Left lung (tissue), 10 donors: ENCODE measurements around the gene SMARCD2. TPM values are rescaled to one million over a fixed set of nuclear protein-coding genes. Genes with fewer than 3 reads are reported as not detected.

Experiments
- ATAC-seq: fragments of 200-7000 bp; cut with Tn5 transposase; one replicate; pipeline ENCODE4 v1.9.1; 2020; ENCODE audit warnings: moderate library complexity
- DNase-seq, 4 donors: peaks; one replicate each; pipeline ENCODE4 v3.0.0-alpha.2; 2013 to 2020
- H3K27ac ChIP-seq, 2 donors: fragments of 200-600 bp; sonication (generic) in 1 of 2; one replicate each; pipeline versions ENCODE4 v1.5.0 to v1.8.0; 2020 to 2021
- H3K27me3 ChIP-seq, 2 donors: fragments of 200-600 bp; sonication (generic) in 1 of 2; one replicate each; pipeline versions ENCODE4 v1.5.0 to v1.8.0; 2020 to 2021
- H3K36me3 ChIP-seq, 2 donors: fragments of 200-600 bp; sonication (generic) in 1 of 2; one replicate each; pipeline versions ENCODE4 v1.5.0 to v1.8.0; 2020 to 2021
- H3K4me1 ChIP-seq, 2 donors: fragments of 200-600 bp; one replicate each; pipeline ENCODE4 v1.8.0; 2021
- H3K4me3 ChIP-seq, 2 donors: fragments of 200-600 bp; sonication (generic) in 1 of 2; one replicate each; pipeline versions ENCODE4 v1.5.0 to v1.8.0; 2020 to 2021; ENCODE audit warnings: mild to moderate bottlenecking in 1 of 2
- H3K9me3 ChIP-seq, 2 donors: fragments of 200-600 bp; sonication (generic) in 1 of 2; one replicate each; pipeline versions ENCODE4 v1.5.0 to v1.8.0; 2020 to 2021
- intact Hi-C, 2 donors: fragments of 100-400 bp; cut with DNase I; formaldehyde crosslinking; loops; one replicate each; pipeline versions ENCODE4 v1.11.2 to v1.14.2; 2022
- polyA plus RNA-seq, 6 donors: library from polyadenylated mRNA; unstranded; fragments of 120-200 nt; gene quantifications; one replicate each; pipeline ENCODE4 v1.2.1, GENCODE V29; 2013; ENCODE audit not compliant: insufficient read length in 6 of 6
- total RNA-seq, 2 donors: library from RNA; stranded (reverse); fragmentation: NEBNext Ultra II Directional; extraction: Animal tissue kit (Norgen Biotek cat#: 25700); gene quantifications; one replicate each; pipeline ENCODE4 v1.2.1, GENCODE V29; 2021
- TF ChIP-seq, protein P1 (sequence below), 2 donors: fragments of 200-600 bp; sonication (generic) in 1 of 2; IDR thresholded peaks; one replicate each; pipeline versions ENCODE4 v1.5.0 to v1.8.0; 2021; ENCODE audit warnings: antibody characterized with exemption in 2 of 2
- donor health status: DM: no; HTN: yes; CAD: no.
- donor health status: DM: no; HTN: no; CAD: no.

Gene SMARCD2
- total and polyA plus RNA-seq, 8 donors, result 59.2 to 147 (median 125) TPM

DNA sequence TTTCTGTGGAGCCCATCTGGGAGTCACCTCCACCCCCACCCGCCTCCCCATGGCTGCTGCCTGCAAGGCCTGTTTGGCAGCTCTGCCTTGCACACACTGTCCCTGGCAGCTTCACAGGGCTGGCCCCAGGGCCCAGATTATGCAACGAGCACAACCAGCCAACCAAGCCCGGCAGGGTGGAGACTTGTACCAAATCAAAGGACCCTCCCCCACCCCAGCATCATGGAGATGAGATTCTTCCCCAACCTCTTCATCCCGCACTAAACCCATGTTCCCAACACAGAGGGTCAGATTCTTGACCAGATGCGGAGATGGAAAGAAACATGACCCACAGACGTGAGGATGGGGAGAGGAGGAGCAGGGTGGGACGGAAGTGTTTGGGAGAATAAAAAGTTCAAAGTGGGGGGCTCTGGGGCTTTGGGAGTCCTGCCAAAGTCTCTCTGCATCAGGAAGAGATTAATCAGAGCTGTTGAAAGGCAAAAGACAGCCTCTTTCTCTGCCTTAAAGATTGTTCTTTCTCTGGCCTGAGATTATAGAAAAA lies 3.8 kb downstream of the SMARCD2 start:
- no peaks in the 10 kb centered on the region for H3K27me3 ChIP-seq
- H3K4me1 ChIP-seq, result peaks cover 28 to 65% of the 10 kb centered on the region in 2 donors
- peak; percentile 76 to 90 (median 86) for DNase-seq
- no peaks in the 10 kb centered on the region for H3K9me3 ChIP-seq
- intact Hi-C loops, result no loop called here
- ATAC-seq, result peak; percentile 27
- H3K36me3 ChIP-seq, result peaks cover 0 to 39% of the 10 kb centered on the region in 2 donors
- H3K4me3 ChIP-seq, result peak overlapping the region in 1 of 2 donors; percentile 19
- TF ChIP-seq, protein P1, sequence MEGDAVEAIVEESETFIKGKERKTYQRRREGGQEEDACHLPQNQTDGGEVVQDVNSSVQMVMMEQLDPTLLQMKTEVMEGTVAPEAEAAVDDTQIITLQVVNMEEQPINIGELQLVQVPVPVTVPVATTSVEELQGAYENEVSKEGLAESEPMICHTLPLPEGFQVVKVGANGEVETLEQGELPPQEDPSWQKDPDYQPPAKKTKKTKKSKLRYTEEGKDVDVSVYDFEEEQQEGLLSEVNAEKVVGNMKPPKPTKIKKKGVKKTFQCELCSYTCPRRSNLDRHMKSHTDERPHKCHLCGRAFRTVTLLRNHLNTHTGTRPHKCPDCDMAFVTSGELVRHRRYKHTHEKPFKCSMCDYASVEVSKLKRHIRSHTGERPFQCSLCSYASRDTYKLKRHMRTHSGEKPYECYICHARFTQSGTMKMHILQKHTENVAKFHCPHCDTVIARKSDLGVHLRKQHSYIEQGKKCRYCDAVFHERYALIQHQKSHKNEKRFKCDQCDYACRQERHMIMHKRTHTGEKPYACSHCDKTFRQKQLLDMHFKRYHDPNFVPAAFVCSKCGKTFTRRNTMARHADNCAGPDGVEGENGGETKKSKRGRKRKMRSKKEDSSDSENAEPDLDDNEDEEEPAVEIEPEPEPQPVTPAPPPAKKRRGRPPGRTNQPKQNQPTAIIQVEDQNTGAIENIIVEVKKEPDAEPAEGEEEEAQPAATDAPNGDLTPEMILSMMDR (IDR thresholded peaks at IDR 0.05), result no peak
- H3K27ac ChIP-seq, result peak overlapping the region; percentile 93

DNA sequence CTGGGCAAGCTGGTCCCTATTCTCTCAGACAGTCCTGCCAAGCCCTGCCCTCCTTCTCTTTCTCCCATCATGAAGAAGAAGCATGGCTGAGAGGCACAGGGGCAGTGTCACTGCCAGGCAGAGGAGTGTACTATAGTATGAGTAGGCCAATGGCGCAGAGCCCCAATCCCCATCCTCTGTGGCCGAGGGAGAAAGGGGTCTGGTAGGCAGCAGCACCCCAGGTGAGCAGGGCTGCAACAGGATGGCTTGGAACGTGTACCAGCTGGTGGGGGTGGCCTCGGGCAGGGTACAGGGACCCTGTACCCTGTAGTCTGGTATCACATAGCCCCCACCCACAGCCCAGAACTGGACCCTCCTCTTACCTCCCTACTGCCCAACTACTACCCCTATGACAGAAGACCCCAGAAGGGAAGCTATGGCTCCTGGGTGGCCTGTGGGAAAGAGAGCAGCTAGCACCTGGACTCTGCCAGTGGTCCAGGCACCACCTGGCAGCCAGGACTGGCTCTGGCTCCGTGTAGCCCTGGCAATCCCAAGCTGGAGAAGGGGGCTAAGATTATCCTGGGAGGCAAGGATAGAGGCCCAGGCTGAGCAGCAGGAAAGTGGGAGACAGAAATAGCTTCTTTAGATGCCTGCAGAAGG lies 4.4 kb downstream of the SMARCD2 start:
- H3K4me3 ChIP-seq, result no peak overlapping the region
- TF ChIP-seq, protein P1 (IDR thresholded peaks at IDR 0.05), result no peak
- peaks cover 28 to 60% of the 10 kb centered on the region in 2 donors for H3K4me1 ChIP-seq
- no peak for DNase-seq
- ATAC-seq, result no peak
- peaks cover 0 to 45% of the 10 kb centered on the region in 2 donors for H3K36me3 ChIP-seq
- H3K9me3 ChIP-seq, result no peaks in the 10 kb centered on the region
- intact Hi-C loops, result no loop called here
- H3K27ac ChIP-seq, result peak overlapping the region; percentile 93
- H3K27me3 ChIP-seq, result no peaks in the 10 kb centered on the region

- H3K4me1 ChIP-seq, result peaks cover 28 to 60% of the 10 kb centered on the region in 2 donors
- no peaks in the 10 kb centered on the region for H3K9me3 ChIP-seq
- intact Hi-C loops, result no loop called here
- H3K4me3 ChIP-seq, result no peak overlapping the region
- ATAC-seq, result no peak
- H3K27ac ChIP-seq, result peak overlapping the region in 1 of 2 donors; percentile 93
- TF ChIP-seq, protein P1 (IDR thresholded peaks at IDR 0.05), result no peak
- H3K36me3 ChIP-seq, result peaks cover 0 to 51% of the 10 kb centered on the region in 2 donors
- no peak for DNase-seq
- H3K27me3 ChIP-seq, result no peaks in the 10 kb centered on the region
Measured at GRCh38 chr17:63837480-63837879, 5.0 kb downstream of the SMARCD2 start.

- Histone ChIP-seq H3K36me3 (peaks cover 0 to 58% of the 10 kb centered on the region in 2 donors), H3K9me3 (no peaks in the 10 kb centered on the region), H3K27me3 (no peaks in the 10 kb centered on the region), H3K27ac (no peak overlapping the region), H3K4me1 (peaks cover 28 to 59% of the 10 kb centered on the region in 2 donors), H3K4me3 (no peak overlapping the region)
- TF ChIP-seq, protein P1 (IDR thresholded peaks at IDR 0.05), result no peak
- DNase-seq (no peak), ATAC-seq (no peak)
- intact Hi-C loops, result no loop called here
Measured at GRCh38 chr17:63836811-63837210, 5.7 kb downstream of the SMARCD2 start.

GRCh38 chr17:63835167-63835720 lies 7.2 kb downstream of the SMARCD2 start:
- Histone ChIP-seq H3K4me3 (no peak overlapping the region), H3K27me3 (no peaks in the 10 kb centered on the region), H3K36me3 (peaks cover 0 to 73% of the 10 kb centered on the region in 2 donors), H3K27ac (peak overlapping the region in 1 of 2 donors; percentile 45), H3K9me3 (no peaks in the 10 kb centered on the region), H3K4me1 (peaks cover 17 to 50% of the 10 kb centered on the region in 2 donors)
- ATAC-seq, result no peak
- no peak for DNase-seq
- intact Hi-C loops, result no loop called here
- TF ChIP-seq, protein P1 (IDR thresholded peaks at IDR 0.05), result no peak
